ENCODE results near the gene FAM83E. TPM values are rescaled to one million over a fixed set of nuclear protein-coding genes. Genes with fewer than 3 reads are reported as not detected.
"Not testable (repeated sequence)": the region's sequence is repeated elsewhere in the genome, so short reads cannot be mapped to it uniquely, and the experiment has no call there.

Gene FAM83E
- total RNA-seq, 2 donors from 2014 or later, result 0.32 TPM; not detected in 1

- intact Hi-C loops (cut with DNase I), result no loop called here
- ATAC-seq (no peak), DNase-seq (peak; percentile 41)
Observed at GRCh38 chr19:48632692-48633147, 17.8 kb upstream of the FAM83E start.

GRCh38 chr19:48632286-48632685 lies 17.4 kb upstream of the FAM83E start:
- DNase-seq; intact Hi-C loops (cut with DNase I); ATAC-seq: not testable (repeated sequence)

- intact Hi-C loops (cut with DNase I), result no loop called here
- ATAC-seq (no peak), DNase-seq (no peak)
Observed at GRCh38 chr19:48631225-48631624, 16.3 kb upstream of the FAM83E start.

GRCh38 chr19:48630296-48631063 lies 15.6 kb upstream of the FAM83E start:
- DNase-seq, result peak; percentile 90
- intact Hi-C loops (cut with DNase I), result no loop called here
- peak in 1 of 2 donors; percentile 6 for ATAC-seq

- intact Hi-C loops (cut with DNase I), result no loop called here
- peak; percentile 67 for DNase-seq
- ATAC-seq, result peak; percentile 20 to 58
Observed at GRCh38 chr19:48629599-48630295, 14.9 kb upstream of the FAM83E start.

- ATAC-seq, result no peak
- peak; percentile 35 for DNase-seq
- intact Hi-C loops (cut with DNase I), result no loop called here
Observed at GRCh38 chr19:48629297-48629598, 14.4 kb upstream of the FAM83E start.

- DNase-seq (no peak), ATAC-seq (no peak)
- intact Hi-C loops (cut with DNase I), result no loop called here
Observed at GRCh38 chr19:48628486-48629296, 13.8 kb upstream of the FAM83E start.

- ATAC-seq, result no peak
- intact Hi-C loops (cut with DNase I), result no loop called here
- no peak for DNase-seq
Observed at GRCh38 chr19:48627865-48628314, 13.0 kb upstream of the FAM83E start.

- ATAC-seq, result no peak
- intact Hi-C loops (cut with DNase I), result no loop called here
- no peak for DNase-seq
Observed at GRCh38 chr19:48627201-48627864, 12.5 kb upstream of the FAM83E start.

- ATAC-seq, result no peak
- intact Hi-C loops (cut with DNase I), result no loop called here
- peak; percentile 38 for DNase-seq
Observed at GRCh38 chr19:48625891-48626327, 11.0 kb upstream of the FAM83E start.

GRCh38 chr19:48624791-48625723 lies 10.2 kb upstream of the FAM83E start:
- ATAC-seq (no peak), DNase-seq (no peak)
- intact Hi-C loops (cut with DNase I), result no loop called here

- DNase-seq (peak; percentile 99), ATAC-seq (peak; percentile 86 to 88)
- intact Hi-C loops (cut with DNase I), result no loop called here
Observed at GRCh38 chr19:48624067-48624594, 9.3 kb upstream of the FAM83E start.

- ATAC-seq (no peak), DNase-seq (no peak)
- intact Hi-C loops (cut with DNase I), result no loop called here
Observed at GRCh38 chr19:48623556-48624066, 8.7 kb upstream of the FAM83E start.

- intact Hi-C loops (cut with DNase I), result no loop called here
- no peak for ATAC-seq
- peak; percentile 30 for DNase-seq
Observed at GRCh38 chr19:48619692-48620585, 5.1 kb upstream of the FAM83E start.

- DNase-seq (peak; percentile 99), ATAC-seq (peak; percentile 91 to 92)
- intact Hi-C loops (cut with DNase I), result no loop called here
Observed at GRCh38 chr19:48618916-48619691, 4.2 kb upstream of the FAM83E start, which contains the start of the genes RPL18 and SPHK2. RPL18 (minus strand) TSS chr19:48619178; CDS start chr19:48619143, 35 bp downstream. SPHK2 (plus strand) TSS chr19:48619506; CDS start chr19:48620515, 1,009 bp downstream.

All from left cardiac atrium (tissue), 4 donors.